Endothelial cell of umbilical vein (primary cell): ENCODE data around the gene ABCA10. TPM values are rescaled to one million over a fixed set of nuclear protein-coding genes. Genes with fewer than 3 reads are reported as not detected.

Experiments used
- BruUV-seq: library from RNA; stranded (reverse); fragments of 400-500 nt; replicated peaks from 2 replicates; lab custom pipeline; 2021; lab: Mats Ljungman, UMichigan
- CTCF ChIA-PET: fragments of 300-600, 350-600 bp; sonication (Branson Sonifier 250); formaldehyde crosslinking; loops from one replicate; lab custom pipeline; 2021; ENCODE audit warnings: antibody characterized with exemption, inconsistent platforms; lab: Charles Lee
- POLR2A ChIA-PET: fragments of 300-600, 350-600 bp; sonication (Branson Sonifier 250); formaldehyde crosslinking; loops from one replicate; lab custom pipeline; 2021; ENCODE audit warnings: antibody characterized with exemption, inconsistent platforms; lab: Charles Lee
- DNase-seq: peaks from one replicate; pipeline ENCODE4 v3.0.0-alpha.2; 2011; ENCODE audit warnings: low read depth, low spot score
- FAIRE-seq: peaks from 2 replicates; lab custom pipeline; 2011; peaks lifted over from hg19 to GRCh38; lab: Jason Lieb, UNC
- H2AFZ ChIP-seq: 2 replicates; pipeline ENCODE4 v1.6.0; 2012; ENCODE audit warnings: low read depth, low read length, control low read depth, inconsistent platforms
- H3K27ac ChIP-seq: 2 replicates; pipeline ENCODE4 v1.5.1; 2011; ENCODE audit warnings: low read depth, mild to moderate bottlenecking, control low read depth, low read length, moderate library complexity; ENCODE audit not compliant: insufficient read depth
- H3K27me3 ChIP-seq, 2 experiments: 2 replicates each; pipeline versions ENCODE4 v1.6.0 to v1.6.1; 2011; ENCODE audit warnings: low read length in 2 of 2, mixed read lengths in 1 of 2; ENCODE audit not compliant: control insufficient read depth in 2 of 2, insufficient read depth in 2 of 2
- H3K36me3 ChIP-seq, 2 experiments: 2 replicates in 1 of 2; 3 replicates in 1 of 2; pipeline ENCODE4 v1.5.1; 2011; ENCODE audit warnings: low read length in 2 of 2, mild to moderate bottlenecking in 1 of 2, moderate library complexity in 1 of 2; ENCODE audit not compliant: control insufficient read depth in 2 of 2, insufficient read depth in 2 of 2; ENCODE audit errors: extremely low read depth in 1 of 2
- H3K4me1 ChIP-seq: 3 replicates; pipeline ENCODE4 v1.5.1; 2011; ENCODE audit warnings: mild to moderate bottlenecking, low read length; ENCODE audit not compliant: control insufficient read depth, insufficient read depth; ENCODE audit errors: extremely low read depth
- H3K4me2 ChIP-seq: 2 replicates; pipeline ENCODE4 v1.6.1; 2011; ENCODE audit warnings: low read length, control low read depth, mixed read lengths; ENCODE audit not compliant: insufficient read depth
- H3K4me3 ChIP-seq, 3 experiments: fragments of 200-600 bp in 1 of 3; sonication (generic), shearing (Covaris generic) in 1 of 3; replicated peaks in 1 of 3; 2 replicates each; pipeline ENCODE4 v1.5.1; 2011 to 2016; ENCODE audit warnings: control low read depth in 3 of 3, low read length in 3 of 3, mild to moderate bottlenecking in 2 of 3, inconsistent platforms in 1 of 3, low read depth in 1 of 3, moderate library complexity in 1 of 3; ENCODE audit not compliant: insufficient read depth in 1 of 3
- H3K79me2 ChIP-seq: 2 replicates; pipeline ENCODE4 v1.6.0; 2012; ENCODE audit warnings: low read length, inconsistent platforms; ENCODE audit not compliant: control insufficient read depth, insufficient read depth
- H3K9ac ChIP-seq: replicated peaks from 2 replicates; pipeline ENCODE3; 2011; ENCODE audit warnings: low read length, control low read depth; ENCODE audit not compliant: insufficient read depth; ENCODE audit errors: extremely low read depth
- H3K9me1 ChIP-seq: replicated peaks from 3 replicates; pipeline ENCODE4 v1.6.0; 2011; ENCODE audit warnings: mild to moderate bottlenecking, low read length; ENCODE audit not compliant: control insufficient read depth, insufficient read depth; ENCODE audit errors: extremely low read depth
- H3K9me3 ChIP-seq: replicated peaks from 2 replicates; pipeline ENCODE4 v1.5.1; 2012; ENCODE audit warnings: low read length, inconsistent platforms; ENCODE audit not compliant: control insufficient read depth, insufficient read depth
- H4K20me1 ChIP-seq: replicated peaks from 2 replicates; pipeline ENCODE3; 2011; ENCODE audit warnings: mild to moderate bottlenecking, low read length; ENCODE audit not compliant: control insufficient read depth, insufficient read depth; ENCODE audit errors: extremely low read depth
- EZH2 ChIP-seq: IDR thresholded peaks from 2 replicates; pipeline ENCODE4 v1.6.1; 2012; ENCODE audit warnings: borderline replicate concordance, low read depth, mild to moderate bottlenecking, moderate library complexity, low read length, inconsistent platforms; ENCODE audit not compliant: severe bottlenecking
- GATA2 ChIP-seq: IDR thresholded peaks from 2 replicates; pipeline ENCODE4 v1.7.0; 2011; ENCODE audit warnings: low read depth, mild to moderate bottlenecking, moderate library complexity, mixed read lengths, low read length; ENCODE audit not compliant: insufficient read length, insufficient read depth
- JUN ChIP-seq: IDR thresholded peaks from 2 replicates; pipeline ENCODE4 v1.6.1; 2011; ENCODE audit warnings: borderline replicate concordance, low read depth; ENCODE audit not compliant: insufficient read length, insufficient read depth
- MYC ChIP-seq: IDR thresholded peaks from one replicate; pipeline ENCODE4 v1.6.1; 2011; ENCODE audit warnings: mild to moderate bottlenecking, low read depth, low read length
- POLR2A ChIP-seq: IDR thresholded peaks from 2 replicates; pipeline ENCODE4 v1.6.1; 2012; ENCODE audit warnings: low read depth, mild to moderate bottlenecking, control low read depth, low read length
- dilution Hi-C: fragments of 300-500 bp; cut with MboI; formaldehyde crosslinking; loops from one replicate; pipeline ENCODE4 v1.15.0; 2019; ENCODE audit warnings: low sequenced_read_pairs; ENCODE audit not compliant: extremely low pct_ligation_motif_present
- intact Hi-C: fragments of 100-400 bp; cut with micrococcal nuclease; formaldehyde crosslinking; loops from one replicate; pipeline ENCODE4 v1.10.0; 2022
- polyA plus RNA-seq, 4 experiments: library from polyadenylated mRNA; depleted of rRNA in 3 of 4; stranded (reverse) in 3 of 4; unstranded in 1 of 4; fragments of >200 nt; gene quantifications; 2 replicates each; pipeline versions ENCODE4 v1.2.1 to v1.2.3, GENCODE V29; 2011 to 2012; ENCODE audit warnings: missing spikeins in 1 of 4
- total RNA-seq: library from RNA; stranded (reverse); gene quantifications from 2 replicates; pipeline ENCODE4 v1.2.3, GENCODE V29; 2021
- TF ChIP-seq, protein P1 (sequence below), 2 donors: IDR thresholded peaks; 1 replicate in 1 of 2; 2 replicates in 1 of 2; pipeline ENCODE4 v1.5.1; 2011; ENCODE audit warnings: low read length in 2 of 2, mild to moderate bottlenecking in 2 of 2, moderate library complexity in 2 of 2, control low read depth in 1 of 2, inconsistent platforms in 1 of 2, low read depth in 1 of 2; ENCODE audit not compliant: insufficient read depth in 1 of 2; ENCODE audit errors: extremely low read depth in 1 of 2

ABCA10 gene
- total and polyA plus RNA-seq, 2 donors (not counting 3 experiments of a cell fraction or from before 2014, with no cell fraction given): 0.22 to 2.1 TPM

DNA sequence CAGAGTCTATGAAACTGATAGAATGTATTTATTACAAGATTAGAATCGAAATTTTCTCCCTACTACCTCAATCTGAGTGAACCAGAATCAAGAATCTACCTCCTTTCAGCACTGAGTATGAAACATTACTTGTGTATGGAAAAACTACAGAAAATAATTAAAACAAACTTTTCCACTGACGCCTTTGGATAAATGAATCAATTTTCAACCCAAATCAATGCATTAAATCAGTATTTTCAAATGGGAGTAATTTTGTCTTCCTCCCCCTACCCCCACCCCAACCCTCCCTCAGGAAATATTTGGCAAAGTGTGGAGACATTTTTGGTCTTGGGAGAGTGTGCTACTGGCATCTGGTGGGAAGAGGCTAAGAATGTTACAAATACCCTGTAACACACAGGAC lies 7.8 kb upstream of the ABCA10 start:
- POLR2A ChIA-PET: no interaction called here
- H2AFZ ChIP-seq: no peak overlapping the region
- H3K9me1 ChIP-seq: no peaks in the 10 kb centered on the region
- H4K20me1 ChIP-seq: no peaks in the 10 kb centered on the region
- H3K9me3 ChIP-seq: no peaks in the 10 kb centered on the region
- dilution Hi-C loops (no loop called here), intact Hi-C loops (loop anchor here (5.0 kb wide), 1 partner anchor 774 kb away; no protein-coding TSS in a partner anchor)
- DNase-seq (no peak), FAIRE-seq (no peak)
- H3K27ac ChIP-seq: no peak overlapping the region
- no peaks in the 10 kb centered on the region for H3K27me3 ChIP-seq
- H3K9ac ChIP-seq: no peak overlapping the region
- TF ChIP-seq JUN (no peak), EZH2 (no peak), POLR2A (no peak), GATA2 (no peak), MYC (no peak)
- TF ChIP-seq, protein P1, sequence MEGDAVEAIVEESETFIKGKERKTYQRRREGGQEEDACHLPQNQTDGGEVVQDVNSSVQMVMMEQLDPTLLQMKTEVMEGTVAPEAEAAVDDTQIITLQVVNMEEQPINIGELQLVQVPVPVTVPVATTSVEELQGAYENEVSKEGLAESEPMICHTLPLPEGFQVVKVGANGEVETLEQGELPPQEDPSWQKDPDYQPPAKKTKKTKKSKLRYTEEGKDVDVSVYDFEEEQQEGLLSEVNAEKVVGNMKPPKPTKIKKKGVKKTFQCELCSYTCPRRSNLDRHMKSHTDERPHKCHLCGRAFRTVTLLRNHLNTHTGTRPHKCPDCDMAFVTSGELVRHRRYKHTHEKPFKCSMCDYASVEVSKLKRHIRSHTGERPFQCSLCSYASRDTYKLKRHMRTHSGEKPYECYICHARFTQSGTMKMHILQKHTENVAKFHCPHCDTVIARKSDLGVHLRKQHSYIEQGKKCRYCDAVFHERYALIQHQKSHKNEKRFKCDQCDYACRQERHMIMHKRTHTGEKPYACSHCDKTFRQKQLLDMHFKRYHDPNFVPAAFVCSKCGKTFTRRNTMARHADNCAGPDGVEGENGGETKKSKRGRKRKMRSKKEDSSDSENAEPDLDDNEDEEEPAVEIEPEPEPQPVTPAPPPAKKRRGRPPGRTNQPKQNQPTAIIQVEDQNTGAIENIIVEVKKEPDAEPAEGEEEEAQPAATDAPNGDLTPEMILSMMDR (IDR thresholded peaks at IDR 0.05; ENCODE audit: extremely low read depth in 1 of 2, insufficient read depth in 1 of 2, low read depth in 1 of 2, low read length in 2 of 2): no peak
- no peaks in the 10 kb centered on the region for H3K36me3 ChIP-seq
- BruUV-seq: no TSS peak
- H3K4me1 ChIP-seq: peaks cover 4% of the 10 kb centered on the region
- CTCF ChIA-PET: interaction anchor here (1.2 to 4.1 kb wide), 5 partner anchors 460 to 702 kb away, joined by 4 to 50 read pairs (median 32); no protein-coding TSS in a partner anchor
- no peak overlapping the region for H3K4me2 ChIP-seq
- H3K4me3 ChIP-seq: no peak overlapping the region
- no peaks in the 10 kb centered on the region for H3K79me2 ChIP-seq
